Measurements from ENCODE around the gene PSME3. TPM values are rescaled to one million over a fixed set of nuclear protein-coding genes. Genes with fewer than 3 reads are reported as not detected.

The PSME3 gene, protein sequence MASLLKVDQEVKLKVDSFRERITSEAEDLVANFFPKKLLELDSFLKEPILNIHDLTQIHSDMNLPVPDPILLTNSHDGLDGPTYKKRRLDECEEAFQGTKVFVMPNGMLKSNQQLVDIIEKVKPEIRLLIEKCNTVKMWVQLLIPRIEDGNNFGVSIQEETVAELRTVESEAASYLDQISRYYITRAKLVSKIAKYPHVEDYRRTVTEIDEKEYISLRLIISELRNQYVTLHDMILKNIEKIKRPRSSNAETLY
- 89.3 and 111 TPM in 2 replicates for total RNA-seq

- peak; percentile 41 for DNase-seq (ENCODE audit: low read depth, low spot score)
Observed at GRCh38 chr17:42832934-42833766, at the start of gene PSME3. TSS of gene PSME3 (plus strand) at chr17:42833397. CDS start at chr17:42833632, 235 bp downstream.

- DNase-seq (ENCODE audit: low read depth, low spot score): no peak
Observed at GRCh38 chr17:42783791-42784138, 49.4 kb upstream of the PSME3 start.

DNA sequence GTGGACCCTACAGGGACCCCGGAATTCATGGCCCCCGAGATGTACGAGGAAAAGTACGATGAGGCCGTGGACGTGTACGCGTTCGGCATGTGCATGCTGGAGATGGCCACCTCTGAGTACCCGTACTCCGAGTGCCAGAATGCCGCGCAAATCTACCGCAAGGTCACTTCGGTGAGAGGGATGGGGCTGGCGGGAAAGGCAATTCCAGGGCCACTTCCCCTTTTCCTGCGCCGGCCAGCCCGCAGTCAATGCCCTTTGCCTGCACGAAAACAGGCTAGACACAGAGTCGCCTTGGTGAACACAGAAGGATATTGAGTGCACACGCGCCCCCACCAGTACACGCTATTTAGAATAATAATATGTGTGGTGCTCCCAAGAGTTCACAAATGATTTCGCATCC lies 48.8 kb upstream of the PSME3 start:
- no peak for DNase-seq (ENCODE audit: low read depth, low spot score)

- DNase-seq (ENCODE audit: low read depth, low spot score): no peak
Observed at GRCh38 chr17:42784811-42785592, 48.2 kb upstream of the PSME3 start.

DNA sequence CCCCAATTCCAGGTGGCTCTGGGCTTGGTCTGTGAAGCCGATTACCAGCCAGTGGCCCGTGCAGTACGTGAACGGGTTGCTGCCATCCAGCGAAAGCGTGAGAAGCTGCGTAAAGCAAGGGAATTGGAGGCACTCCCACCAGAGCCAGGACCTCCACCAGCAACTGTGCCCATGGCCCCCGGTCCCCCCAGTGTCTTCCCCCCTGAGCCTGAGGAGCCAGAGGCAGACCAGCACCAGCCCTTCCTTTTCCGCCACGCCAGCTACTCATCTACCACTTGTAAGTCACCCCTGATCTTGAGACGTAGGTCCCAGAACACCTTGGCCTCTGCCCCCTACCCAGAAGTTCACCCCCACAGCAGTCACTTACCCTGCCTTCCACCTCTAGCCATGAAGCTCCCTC lies 45.9 kb upstream of the PSME3 start:
- no peak for DNase-seq (ENCODE audit: low read depth, low spot score)

DNA sequence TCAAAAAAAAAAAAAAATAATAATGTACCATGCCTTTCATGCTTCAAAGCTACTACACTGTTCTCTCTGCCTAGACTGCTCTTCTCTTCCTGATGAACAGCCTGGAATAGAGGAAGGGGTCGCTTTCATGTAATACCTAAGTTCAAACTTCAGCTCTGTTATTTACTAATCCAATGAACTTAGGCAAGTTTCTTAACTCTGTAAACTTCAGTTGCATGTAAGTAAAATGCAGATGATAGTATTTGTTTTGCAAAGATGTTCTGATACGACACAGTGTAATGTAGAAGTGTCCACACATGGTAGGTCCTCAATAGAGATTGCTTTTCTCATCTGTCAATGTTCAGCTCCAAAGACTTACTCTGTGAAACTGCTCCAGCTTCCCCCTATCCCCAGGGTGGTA lies 41.2 kb upstream of the PSME3 start:
- no peak for DNase-seq (ENCODE audit: low read depth, low spot score)

DNA sequence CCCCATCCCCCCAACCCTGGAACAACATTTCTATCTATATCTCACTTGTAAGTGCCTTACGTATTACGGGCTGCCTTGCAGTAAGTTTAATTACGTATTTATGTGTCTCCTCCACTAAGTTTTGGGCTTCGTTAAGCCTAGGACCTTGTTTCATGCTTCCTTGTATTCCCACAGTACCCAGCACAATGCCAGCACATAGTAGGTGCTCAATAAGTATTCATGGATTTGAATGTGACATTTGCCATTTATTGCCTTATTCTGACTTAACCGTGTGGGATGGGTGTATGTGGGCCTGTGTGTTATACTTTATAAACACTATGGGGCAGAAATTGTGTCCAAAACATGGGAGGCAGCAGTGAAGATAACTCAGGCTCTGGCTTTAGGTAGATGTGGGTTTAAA lies 40.7 kb upstream of the PSME3 start:
- DNase-seq (ENCODE audit: low read depth, low spot score): no peak

GRCh38 chr17:42795061-42795460 lies 38.1 kb upstream of the PSME3 start:
- no peak for DNase-seq (ENCODE audit: low read depth, low spot score)

DNA sequence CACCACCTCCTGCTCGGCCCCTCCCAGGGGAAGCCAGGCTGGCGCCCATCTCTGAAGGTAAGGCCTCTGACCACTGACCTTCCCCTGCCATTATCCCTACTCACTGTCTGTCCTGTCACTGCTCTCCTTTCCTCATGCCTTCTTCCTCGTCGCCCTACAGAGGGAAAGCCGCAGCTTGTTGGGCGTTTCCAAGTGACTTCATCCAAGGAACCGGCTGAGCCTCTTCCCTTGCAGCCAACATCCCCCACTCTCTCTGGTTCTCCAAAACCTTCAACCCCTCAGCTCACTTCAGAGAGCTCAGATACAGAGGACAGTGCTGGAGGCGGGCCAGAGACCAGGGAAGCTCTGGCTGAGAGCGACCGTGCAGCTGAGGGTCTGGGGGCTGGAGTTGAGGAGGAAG lies 37.7 kb upstream of the PSME3 start:
- no peak for DNase-seq (ENCODE audit: low read depth, low spot score)

DNA sequence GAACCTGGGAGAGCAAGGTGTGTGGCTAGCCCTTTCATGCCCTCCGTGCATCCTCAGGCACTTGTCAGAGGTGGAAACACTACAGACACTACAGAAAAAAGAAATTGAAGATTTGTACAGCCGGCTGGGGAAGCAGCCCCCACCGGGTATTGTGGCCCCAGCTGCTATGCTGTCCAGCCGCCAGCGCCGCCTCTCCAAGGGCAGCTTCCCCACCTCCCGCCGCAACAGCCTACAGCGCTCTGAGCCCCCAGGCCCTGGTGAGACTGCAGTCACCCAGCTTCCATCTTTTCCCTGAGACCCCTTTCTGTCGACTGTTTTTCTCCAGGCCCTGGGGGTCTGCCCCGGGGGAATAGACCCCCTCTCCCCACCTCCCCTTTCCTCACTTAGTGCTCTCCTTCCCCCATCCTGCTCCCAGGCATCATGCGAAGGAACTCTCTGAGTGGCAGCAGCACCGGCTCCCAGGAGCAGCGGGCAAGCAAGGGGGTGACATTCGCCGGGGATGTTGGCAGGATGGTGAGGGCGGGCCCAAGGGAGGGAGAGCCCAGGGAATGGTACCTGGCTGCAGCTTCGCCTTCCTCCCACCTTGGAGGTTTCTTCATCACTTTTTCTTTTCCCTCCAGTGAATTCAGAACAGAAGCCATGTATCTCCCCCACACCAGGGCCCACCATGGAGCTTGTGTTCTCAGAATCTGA lies 37.0 kb upstream of the PSME3 start:
- DNase-seq (ENCODE audit: low read depth, low spot score): no peak

DNA sequence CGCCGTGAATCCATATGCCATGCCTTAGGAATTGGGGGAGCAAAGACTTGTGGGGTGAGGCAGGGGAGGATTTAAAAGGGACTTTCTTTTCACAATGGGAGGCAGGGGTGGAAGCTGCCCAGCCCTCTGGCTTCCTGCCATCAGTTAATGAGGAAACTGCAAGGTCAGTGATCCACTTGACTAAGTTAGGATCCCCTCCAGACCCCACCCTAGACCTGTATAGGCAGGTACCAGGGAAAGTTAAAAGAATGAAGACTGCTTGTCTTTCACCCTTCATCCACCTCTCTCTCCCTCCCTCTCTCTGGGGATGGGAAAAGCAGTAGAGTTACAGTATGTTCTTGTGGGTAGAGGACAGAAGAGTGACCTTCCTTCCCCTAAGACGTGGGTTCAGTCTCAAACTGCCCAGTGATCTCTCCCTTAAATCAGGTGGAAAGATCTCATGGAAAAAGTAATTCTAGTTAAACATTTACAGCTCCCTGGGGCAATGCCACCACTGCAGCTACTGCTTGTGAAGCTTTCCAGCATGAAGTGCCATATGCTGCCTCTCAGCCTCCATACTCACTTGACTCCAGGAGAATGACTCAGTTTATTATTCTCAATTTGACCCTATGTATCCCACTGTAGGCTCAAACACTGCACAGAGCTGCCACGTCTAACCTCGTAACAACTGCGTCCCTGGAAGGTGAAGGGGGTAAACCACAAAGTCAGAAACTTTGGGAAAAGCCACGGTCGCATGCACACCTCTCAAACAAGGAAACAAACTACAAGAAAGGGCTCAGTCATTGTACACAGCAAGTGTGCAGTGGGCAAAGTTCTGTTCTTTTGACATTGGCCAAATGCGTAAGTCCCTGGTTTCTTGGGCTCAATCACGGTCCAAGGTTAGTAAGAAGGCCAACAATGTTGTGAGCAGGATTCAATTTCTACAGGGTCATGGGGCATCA lies 35.9 kb upstream of the PSME3 start:
- DNase-seq (ENCODE audit: low read depth, low spot score): no peak

DNA sequence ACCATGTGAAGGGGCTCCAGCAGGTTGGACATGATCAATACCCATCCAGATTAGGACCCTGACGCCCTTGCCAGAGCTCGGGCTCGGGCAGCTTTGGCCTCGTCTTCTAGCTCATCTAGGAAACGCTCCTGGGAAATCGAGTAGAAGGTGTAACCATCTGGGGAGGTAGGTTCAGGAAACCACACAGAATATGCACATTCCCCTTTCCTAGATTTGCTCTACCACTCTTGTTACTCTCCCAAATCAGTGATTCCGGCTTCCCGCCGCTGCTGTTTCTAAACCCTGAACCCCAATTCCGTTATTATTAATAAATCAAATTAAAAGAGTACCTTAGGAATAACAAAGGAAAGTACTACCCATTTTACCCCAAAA lies 35.2 kb upstream of the PSME3 start:
- no peak for DNase-seq (ENCODE audit: low read depth, low spot score)

- DNase-seq (ENCODE audit: low read depth, low spot score): peak; percentile 48
Observed at GRCh38 chr17:42798383-42799380, 34.5 kb upstream of the PSME3 start, which contains the start of the genes CNTD1 and COA3. TSS of gene CNTD1 (plus strand) at chr17:42798861. CDS start at chr17:42799068, 207 bp downstream. TSS of gene COA3 (minus strand) at chr17:42798704. CDS start at chr17:42798681, 23 bp downstream.

DNA sequence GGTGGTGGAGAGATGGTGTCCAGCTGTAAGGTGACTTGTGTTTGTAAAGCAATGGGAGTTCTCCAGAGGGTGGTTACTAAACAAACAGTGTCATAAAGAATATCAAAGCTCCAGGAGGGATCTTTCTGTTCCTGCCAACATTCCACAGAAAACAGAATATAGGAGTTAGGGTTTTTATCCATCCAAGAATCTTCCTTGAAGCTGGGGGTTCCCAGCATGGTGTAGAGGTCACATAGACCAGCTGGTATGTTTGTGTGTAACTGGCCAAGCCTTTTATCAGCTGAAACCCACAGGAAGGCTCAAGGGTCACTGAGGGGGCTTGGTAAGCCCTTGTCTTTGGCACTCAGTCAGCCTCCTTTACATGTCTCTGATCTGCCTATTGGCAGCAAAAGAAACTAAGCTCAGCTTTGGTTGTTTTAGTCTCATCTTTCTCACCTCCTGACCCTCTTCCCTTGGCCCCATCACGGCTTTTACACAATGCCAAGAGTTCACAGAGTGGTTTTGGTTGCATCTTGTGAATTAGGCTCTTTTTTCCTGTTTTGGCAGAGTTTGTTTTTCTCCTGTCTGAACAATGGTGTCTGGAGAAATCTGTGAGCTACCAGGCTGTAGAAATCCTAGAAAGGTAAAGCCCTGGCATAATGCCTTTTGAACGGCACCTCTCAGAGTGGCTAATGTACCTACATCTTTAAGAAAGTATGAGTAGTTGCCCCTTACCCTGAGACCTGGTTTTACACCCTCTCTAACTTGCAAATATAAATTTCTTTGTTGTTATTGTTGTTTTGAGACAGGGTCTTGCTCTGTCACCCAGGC lies 29.9 kb upstream of the PSME3 start:
- DNase-seq (ENCODE audit: low read depth, low spot score): no peak

DNA sequence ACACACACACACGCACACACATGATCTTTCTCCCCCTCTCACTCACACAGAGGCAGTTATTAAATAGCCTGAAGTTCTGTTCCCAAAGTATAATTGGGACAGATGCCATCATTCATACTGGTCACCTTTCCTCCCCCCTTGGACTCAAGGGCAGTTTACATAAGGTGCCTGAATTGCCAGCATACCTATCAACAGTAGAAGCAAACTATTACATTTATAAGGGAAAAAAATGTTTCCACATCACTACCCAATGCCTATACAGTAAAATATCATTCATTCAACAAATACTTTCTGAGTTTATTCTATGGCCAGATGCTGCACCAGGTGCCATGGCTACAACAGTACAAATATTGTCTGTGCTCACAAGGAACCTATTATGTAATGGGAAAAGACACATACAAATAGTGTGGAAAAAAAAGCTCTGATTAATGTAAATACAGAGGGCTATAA lies 28.3 kb upstream of the PSME3 start:
- no peak for DNase-seq (ENCODE audit: low read depth, low spot score)

DNA sequence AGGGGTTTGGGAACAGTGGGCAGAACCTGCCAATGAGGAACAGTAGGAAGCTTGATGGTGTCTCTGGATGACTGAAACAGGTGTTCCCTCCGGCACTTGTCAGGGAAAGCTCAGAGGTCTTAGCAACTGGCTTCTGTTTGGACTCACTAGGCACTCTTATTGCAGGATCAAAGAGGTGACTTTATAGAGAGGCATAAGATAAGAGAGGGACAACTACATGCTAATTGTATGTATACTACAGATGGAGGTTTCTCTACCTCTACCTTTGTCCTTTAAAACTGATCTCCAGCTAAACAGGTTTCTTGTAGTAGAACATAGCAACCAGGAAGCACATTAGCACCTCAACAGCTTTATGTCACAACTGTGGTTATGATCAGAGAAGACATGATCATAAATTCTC lies 26.9 kb upstream of the PSME3 start:
- DNase-seq (ENCODE audit: low read depth, low spot score): no peak

DNA sequence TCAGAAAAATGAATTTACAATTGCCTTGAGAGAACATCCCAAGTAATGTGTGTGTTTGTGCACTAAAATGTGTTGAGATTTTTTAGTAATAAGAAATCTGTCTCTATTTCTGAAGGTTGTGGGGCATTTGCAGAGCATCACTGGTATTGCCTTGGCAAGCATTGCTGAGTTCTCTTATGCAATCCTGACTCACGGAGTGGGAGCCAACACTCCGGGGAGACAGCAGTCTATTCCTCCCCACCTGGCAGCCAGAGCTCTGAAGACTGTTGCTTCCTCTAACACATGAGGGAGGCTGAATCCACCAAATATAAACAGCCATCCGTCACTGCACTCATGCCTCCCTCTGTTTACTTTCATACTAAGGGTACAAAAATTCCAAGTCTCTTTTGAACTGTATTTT lies 23.9 kb upstream of the PSME3 start:
- DNase-seq (ENCODE audit: low read depth, low spot score): no peak
